GOT3 (cell line): ENCODE measurements around the gene JMJD1C.
"Not testable (repeated sequence)": the region's sequence is repeated elsewhere in the genome, so short reads cannot be mapped to it uniquely, and the experiment has no call there.

Experiments used
- DNase-seq: peaks from one replicate; lab custom pipeline; 2025; ENCODE audit warnings: mixed read lengths; lab: John Stamatoyannopoulos, UW

Gene JMJD1C

DNA sequence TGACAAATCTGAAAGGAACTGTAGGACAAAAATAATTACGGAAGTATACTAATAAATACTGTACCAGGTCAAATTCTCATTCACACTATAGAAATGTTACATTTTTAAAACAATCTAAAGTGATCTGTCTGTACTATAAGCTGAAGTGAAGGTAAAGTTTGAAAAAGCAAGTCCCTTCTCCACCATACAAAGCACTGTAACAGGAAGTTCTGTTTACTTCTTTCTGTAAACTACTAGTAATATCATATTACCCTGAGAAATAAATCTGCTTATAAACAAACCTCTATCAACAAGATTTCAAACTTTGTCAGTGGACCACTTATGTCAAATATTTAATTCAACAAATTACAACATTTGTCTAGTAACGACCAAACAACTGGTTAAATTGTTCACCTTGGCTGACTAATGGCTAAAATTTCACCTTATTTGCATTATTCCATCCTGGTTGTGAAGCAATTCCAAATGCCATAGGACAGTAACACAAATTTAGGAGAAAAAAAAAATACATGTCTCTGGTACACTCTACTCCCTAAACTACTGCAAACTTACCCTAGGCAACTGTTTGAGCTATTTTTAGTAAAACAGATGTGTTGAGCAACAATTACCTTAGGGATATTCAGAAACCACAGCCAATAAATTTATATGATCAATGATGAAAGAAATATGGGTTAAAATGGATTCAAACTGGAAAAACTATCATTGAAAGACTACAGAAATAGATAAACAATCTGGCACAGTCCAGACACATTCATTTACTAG, 206.7 kb downstream of the JMJD1C start:
- no peak for DNase-seq

DNA sequence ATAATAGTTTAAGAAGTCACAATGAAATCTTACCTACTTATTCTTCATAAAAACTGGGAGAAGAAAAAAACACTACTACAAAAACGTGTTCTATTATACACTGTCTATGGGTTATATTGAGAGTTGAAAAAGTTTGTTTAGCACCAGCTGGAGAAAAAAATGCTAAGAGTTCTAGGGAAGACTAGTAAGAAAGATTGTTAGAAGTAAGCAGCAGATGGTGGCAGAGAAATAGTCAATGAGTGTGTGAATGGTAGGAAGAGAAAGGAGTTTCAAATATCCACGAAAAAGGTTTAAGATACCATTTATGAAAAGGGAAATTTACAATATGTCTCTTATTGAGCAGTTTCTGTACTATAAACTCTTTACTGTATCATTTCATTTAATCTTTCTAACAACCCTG, 208.0 kb downstream of the JMJD1C start:
- no peak for DNase-seq

DNA sequence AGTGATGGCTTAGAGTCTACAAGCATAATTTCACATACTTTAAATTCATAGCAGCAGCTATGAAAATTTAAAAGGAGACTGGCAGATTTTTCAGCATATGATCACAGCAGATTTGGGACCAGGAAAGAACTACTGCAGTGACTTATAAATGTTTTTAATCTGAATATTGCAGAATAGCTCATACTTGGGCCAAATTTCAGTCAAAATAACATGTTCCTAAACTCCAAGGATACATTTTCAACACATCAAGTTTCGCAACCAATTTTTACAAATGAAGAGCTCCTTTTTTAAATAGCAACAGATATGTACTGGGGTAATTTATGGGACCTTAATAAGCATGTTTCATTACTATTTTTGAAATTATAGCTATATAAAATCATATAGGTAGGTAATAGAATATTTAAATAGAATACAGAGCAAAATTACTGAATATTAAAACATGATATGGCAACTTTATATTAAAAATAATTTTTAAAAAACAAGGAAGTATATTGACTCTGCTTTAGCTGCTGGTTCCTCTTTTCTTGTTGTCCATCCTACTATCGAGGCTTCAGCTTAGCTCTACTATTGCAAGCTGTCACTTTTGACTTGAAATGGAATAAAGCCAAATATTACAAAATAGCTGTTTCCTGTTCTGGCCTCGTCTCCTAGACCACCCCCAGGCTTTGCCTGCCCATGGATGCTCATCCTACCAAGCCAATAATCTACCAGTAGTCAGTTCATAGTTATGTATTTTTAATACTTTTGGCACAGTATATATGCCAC, 209.6 kb downstream of the JMJD1C start:
- DNase-seq: no peak

DNA sequence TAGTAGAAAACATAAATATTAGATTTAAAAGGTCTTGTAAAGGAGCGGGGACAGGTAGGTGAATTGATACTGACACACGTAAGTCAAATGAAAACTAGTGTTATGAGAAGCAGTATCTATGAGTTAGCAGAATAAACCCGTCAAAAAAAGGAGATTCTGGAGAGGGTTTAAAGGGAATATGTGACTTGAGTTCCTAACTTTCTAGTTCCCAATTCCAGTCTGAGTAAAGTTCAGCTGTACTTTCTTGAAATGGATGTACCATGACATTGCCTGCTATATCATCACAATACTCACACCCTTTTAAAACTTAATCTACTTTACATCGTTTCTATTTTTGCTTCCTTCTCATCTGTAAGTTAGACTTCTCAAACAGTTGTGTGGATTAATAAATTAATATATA, 210.5 kb downstream of the JMJD1C start:
- no peak for DNase-seq

DNA sequence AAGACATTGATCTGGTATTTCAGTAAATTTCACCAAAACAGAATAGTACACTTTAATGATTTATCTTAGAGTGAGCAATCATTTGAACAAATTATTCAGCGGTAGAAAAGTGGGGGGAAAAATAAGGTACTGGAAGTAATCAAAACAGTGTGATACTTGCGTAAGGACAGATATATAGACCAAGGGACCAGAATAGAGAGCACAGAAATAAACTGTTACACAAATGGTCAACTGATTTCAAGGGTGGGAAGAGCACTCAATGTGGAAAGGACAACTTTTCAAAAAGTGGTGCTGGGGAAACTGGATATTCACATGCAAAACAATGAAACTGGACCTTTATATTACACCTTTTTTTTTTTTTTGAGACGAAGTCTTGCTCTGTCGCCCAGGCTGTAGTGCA, 212.7 kb downstream of the JMJD1C start:
- no peak for DNase-seq

DNA sequence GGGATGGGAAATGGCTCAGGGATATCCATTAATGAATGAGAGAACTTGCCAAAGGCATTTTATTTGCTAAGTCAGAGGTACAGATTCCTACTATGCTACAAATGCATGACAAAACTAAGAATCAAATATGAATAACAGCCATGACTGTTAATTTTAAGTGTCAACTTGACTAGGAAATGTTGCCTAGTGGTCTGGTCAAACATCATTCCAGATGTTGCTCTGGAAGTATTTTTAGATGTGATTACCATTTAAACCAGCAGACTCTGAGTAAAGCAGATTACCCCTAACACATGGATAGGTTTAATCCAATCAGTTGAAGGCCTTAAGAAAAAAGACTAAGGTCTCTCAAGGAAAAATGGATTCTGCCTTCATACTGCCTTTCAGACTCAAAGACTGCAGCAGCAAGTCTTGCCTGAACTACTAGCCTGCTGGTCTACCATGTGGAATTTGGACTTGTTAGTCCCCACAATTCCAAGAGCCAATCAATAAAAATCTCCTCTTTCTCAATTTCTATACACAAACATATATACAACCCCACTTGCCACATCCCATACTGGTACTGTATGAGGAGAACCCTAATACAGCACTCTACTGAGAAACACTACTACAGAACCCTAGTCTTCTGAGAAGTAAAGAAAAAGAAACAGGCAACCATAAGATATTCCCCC, 213.5 kb downstream of the JMJD1C start:
- DNase-seq: no peak

DNA sequence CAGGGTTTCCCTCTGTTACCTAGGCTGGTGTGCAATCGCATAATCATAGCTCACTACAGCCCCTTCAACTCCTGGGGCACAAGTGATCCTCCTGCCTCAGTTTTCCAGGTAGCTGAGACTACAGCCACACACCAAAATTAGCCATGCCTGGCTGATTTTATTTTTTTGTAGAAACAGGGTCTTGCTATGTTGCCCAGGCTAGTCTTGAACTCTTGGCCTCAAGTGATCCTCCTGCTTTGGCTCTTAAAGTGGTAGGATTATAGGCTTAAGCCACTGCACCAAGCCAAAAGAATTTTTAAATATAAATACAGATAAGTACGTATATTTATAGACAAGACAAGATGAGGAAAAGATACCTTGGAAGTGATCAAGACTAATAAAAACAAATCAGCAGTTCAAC, 215.7 kb downstream of the JMJD1C start:
- DNase-seq: no peak

DNA sequence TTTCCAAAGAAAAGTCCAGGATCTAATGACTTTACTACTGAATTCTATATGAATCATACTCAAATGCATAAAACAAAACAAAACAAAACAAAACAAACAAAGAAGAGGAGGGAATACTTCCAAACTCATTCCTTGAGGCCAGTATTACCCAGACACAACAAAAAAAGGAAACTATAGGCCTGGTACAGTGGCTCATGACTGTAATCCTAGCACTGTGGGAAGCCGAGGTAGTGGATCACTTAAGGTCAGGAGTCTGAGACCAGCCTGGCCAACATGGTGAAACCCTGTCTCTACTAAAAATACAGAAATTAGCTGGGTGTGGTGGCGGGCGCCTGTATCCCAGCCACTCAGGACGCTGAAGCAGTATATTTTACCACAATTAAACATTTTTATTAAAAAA, 218.0 kb downstream of the JMJD1C start:
- DNase-seq: no peak

DNA sequence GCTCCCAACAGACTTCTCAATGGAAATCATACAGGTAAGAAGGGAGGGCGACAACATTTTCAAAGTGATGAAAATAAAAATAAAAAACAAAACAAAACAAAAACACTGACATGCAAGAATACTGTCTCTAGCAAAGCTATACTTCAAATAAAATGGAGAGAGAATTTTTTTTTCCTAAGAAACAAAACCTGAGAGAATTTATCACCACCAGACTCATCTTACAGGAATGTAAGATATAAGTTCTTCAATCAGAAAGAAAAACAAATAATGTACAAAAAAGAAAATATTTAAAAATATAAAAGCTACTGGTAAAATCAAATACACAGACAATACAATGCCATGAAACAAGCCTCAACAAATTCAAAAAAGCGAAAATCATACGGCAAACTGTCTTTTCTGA, 219.4 kb downstream of the JMJD1C start:
- no peak for DNase-seq

DNA sequence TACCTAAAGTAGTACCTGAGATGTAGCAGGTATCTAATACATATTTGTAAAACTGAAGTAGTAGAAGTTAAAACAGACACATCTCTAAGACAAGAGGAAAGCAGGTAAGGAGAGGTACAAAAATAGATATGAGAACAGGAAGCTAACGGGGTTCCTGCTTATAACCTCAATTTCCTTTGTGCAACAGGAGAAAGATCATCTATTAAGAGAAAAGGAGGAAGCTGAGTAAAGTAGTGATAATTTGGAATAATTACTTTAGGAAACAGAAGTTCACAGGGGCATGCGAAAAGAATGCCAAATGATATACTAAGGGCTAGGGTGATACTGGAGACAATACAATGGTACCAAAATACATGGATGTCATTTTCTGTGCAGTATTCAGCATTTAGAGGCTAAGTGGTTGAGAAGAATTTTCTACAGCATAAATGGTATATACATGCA, 223.9 kb downstream of the JMJD1C start:
- DNase-seq: no peak

DNA sequence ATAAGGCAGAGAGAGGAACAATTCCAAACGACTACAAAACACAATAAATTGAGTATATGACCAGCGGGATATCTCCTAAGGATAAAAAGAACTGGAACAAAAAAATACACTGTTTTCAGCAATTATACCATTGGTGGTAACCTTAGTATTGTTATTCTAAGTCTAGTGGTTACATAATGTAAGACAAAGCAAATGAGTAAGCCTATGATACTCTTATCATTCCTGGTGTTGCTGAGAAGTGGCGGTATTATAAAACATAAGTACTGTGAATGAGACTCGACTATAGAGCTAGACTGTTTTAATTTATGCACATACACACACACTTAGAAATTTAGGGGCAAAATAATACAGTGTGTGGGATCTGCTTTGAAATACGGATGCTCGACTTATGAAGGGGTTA, 225.0 kb downstream of the JMJD1C start:
- DNase-seq: no peak

DNA sequence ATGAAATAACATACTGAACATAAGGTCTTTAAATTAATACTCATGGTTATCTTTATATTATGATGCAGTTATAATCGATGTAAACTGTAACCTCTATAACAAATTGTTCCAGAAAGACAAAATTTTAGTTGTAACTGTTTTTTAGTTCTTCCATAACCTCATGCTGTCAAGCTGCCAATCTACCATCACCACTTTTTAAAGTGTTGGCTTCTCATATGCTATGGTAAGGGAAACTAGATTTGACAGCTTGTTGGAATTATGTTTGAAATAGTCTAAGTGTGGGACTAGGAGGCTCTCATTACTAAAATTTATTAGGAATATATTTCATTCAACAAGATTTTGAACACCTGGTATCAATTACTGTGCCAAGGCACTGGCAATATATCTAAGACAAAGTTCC, 227.3 kb downstream of the JMJD1C start:
- DNase-seq: no peak

DNA sequence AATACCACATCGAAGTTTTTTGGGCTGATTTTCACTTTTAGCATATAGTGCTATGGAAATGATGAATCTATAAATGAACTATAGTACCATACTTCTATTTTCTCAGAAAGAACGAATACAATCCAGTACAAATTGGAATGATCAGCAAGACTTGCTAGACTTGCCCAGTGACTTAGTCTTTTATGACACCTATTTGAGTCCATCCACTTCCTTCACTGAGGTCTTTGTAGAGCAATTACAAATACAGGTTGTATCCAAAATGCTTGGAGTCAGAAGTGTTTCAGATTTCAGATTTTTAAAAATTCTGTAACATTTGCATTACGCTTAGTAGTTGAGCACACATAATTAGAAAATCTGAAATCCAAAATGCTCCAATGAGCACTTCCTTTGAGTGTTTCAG, 228.4 kb downstream of the JMJD1C start:
- DNase-seq: no peak

DNA sequence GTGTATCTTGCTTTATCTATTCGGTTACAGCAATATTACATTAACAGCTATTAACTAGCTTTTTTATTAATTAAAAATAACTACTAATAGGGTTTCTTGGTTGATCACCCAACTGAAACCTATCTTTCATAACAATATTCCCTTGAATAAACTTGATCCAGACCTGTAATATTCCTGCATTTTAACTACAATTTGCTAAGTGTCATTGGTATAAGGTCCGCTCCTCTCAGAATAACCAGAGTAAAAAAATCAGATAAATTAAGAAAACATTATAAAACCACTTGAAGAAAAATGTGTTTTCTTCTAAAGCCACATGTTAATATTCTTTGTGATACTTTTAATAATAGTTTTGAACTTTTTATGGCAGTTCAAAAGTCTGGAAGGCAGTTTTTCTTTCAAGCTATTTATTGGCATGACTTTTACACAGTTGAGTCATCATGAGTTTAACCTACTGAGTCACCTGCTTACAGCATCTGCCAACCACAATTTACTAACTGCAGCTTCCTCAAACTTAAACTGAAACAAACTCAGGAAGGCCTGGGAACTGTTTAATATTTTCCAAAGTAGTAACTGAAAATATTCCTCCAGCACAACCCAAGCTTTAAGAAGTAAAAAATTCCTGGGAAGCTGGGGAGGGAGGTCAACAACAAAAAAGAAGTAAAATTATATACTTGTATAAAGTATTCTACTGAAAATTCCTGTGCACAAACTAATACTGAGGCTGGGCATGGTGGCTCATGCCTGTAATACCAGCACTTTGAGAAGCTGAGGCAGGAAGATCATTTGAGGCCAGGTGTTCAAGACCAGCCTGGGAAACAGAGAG, 229.5 kb downstream of the JMJD1C start:
- no peak for DNase-seq

DNA sequence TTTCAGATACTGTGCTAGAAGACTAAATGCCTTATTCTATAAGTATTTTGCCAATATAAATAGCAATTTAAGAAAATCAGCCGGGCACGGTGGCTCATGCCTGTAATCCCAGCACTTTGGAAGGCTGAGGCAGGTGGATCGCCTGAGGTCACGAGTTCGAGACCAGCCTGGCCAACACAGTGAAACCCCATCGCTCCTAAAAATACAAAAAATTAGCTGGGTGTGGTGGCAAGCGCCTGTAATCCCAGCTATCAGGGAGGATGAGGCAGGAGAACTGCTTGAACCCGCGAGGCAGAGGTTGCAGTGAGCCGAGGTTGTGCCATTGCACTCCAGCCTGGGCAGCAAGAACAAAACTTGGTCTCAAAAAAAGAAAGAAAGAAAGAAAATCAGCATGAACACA, 230.6 kb downstream of the JMJD1C start:
- DNase-seq: not testable (repeated sequence)

DNA sequence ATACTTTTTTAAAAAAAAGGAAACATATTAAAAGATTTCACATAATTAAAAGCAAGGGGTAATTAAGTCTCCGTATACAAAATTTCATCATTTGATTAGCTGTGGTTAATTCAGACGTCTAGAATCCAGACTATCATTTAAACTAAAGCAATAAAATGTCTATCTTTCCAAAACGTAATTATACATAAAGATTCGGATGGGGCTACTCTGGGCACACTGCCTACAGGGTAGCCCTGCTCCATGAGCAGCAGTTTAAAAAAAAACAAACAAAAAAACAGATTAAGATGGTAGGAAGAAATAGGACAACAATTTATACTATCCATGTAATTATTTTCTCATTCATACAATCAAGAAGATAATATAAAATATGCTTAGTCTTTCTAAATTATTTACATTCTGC, 236.6 kb downstream of the JMJD1C start:
- no peak for DNase-seq

DNA sequence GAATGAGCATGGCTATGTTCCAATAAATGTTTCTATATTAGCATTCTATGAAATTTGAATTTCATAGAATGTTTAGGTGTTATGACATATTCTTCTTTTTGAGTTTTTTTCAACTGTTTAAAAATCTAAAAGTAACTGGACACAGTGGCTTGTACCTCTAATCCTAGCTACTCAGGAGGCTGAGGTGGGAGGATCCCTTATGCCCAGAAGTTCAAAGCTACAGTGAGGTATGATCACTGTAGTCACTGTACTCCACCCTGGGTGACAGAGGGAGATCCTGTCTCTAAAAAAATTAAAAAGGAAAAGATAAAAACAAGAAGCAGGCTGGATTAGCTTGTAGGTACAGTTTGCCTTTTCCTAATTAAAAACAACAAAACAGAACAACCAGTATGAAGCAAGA, 237.5 kb downstream of the JMJD1C start:
- no peak for DNase-seq

DNA sequence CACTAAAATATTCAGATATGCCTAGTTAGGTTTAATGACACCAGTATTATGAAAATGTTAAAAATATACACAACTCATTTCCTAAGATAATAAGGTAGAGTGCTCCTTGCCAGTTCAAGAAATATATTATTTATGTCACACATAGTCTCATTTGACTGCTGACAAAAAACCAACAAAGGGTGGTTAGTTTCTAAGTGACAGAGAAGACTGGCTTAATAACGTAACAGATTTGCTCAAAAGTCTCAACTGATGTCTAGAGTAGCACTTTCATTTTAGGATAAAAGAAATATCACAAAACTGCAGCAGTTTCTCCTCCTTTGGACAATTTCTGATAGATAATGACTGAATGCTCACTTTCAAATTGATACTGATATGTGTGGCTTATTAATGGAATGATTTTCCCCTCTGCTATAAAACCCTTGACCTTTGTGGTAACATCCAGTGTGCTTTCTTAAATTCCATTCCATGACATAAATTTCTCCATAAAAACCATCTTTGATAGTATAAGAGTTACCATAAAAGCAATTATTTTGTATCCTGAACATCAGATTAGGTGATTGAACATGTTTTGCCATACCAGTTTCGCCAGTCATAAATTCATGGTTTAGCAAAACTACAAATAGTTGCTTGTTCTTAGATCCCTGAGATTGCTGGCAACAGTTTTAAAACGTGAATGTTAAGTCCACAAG, 238.4 kb downstream of the JMJD1C start:
- no peak for DNase-seq

DNA sequence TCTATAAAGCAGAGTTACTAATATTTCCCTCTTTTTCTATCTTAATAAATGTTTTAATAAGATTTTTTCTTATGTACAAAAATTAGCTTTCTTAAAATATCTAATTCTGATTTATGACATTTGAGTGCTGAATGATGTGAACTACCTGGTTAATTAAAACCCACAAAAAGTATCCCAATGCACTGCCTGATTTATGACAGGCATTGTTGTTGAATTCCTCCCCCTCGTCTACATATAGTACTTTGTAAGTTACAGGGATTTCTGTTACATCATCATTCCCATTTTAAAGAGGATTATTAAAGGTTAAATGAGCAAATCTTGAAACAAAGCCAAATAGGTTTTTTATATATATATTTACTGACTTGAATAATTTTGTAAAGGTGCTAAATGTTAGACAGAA, 241.5 kb downstream of the JMJD1C start:
- DNase-seq: no peak

DNA sequence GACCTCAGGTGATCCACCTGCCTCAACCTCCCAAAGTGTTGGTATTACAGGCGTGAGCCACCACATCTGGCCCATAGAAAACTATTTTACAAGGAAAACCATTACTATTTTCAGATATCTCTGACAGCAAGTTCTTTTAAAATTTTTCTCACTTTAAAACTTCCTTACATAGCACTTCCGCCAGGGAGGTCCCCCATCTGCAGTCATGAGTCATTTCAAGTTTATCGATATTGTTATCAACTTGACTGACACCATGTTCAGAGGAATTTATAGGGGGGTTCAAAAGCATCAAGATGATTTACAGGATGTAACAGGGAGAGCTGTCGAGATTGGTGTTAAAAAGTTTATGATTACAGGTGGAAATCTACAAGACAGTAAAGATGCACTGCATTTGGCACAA, 243.8 kb downstream of the JMJD1C start:
- DNase-seq: no peak

DNA sequence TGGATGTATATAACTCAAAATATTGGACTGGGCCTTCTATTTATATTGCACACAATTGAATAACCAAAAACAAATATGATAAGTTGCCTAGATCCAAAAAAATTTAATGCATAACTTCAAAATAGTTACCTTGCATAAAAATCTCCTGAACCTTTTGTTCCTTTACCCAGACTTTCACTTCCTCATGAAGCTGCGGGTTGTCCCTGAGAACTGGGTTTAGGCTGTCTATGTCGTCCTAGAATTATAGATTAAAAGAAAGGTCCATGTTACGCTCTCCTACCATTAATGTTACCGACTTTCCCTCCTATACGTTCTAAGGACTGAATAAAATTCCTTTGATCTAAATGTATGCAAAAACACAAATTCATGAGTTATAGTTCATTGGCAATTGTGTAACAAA, 246.0 kb downstream of the JMJD1C start:
- no peak for DNase-seq
